OCI-LY7 (cell line): ENCODE results near the gene SSNA1. TPM values are rescaled to one million over a fixed set of nuclear protein-coding genes. Genes with fewer than 3 reads are reported as not detected.

Source experiments
- BruUV-seq: library from RNA; stranded (reverse); fragments of 400-500 nt; replicated peaks from 2 replicates; lab custom pipeline; 2021; lab: Mats Ljungman, UMichigan
- CTCF ChIA-PET: fragments of 300-600 bp; sonication (Branson Sonifier 250); formaldehyde crosslinking; loops from one replicate; lab custom pipeline; 2022; ENCODE audit warnings: antibody characterized with exemption; ENCODE audit not compliant: unreplicated experiment; lab: Charles Lee
- POLR2A ChIA-PET: fragments of 300-600 bp; sonication (Branson Sonifier 250); formaldehyde crosslinking; loops from one replicate; lab custom pipeline; 2022; ENCODE audit warnings: antibody characterized with exemption; lab: Charles Lee
- DNase-seq: peaks from one replicate; pipeline ENCODE4 v3.0.0-alpha.2; 2015; ENCODE audit warnings: low spot score
- H2AFZ ChIP-seq: fragments of 200-600 bp; sonication (generic), shearing (Covaris generic); 2 replicates; pipeline ENCODE4 v1.6.1; 2014; ENCODE audit warnings: mild to moderate bottlenecking, antibody characterized with exemption, low read length, moderate library complexity
- H3K27ac ChIP-seq: fragments of 200-600 bp; sonication (generic); 2 replicates; pipeline ENCODE4 v1.5.1; 2014; ENCODE audit warnings: mixed run types, low read depth, mild to moderate bottlenecking, moderate library complexity, low read length, inconsistent platforms; ENCODE audit not compliant: poor library complexity, severe bottlenecking
- H3K36me3 ChIP-seq: fragments of 200-600 bp; sonication (generic); 2 replicates; pipeline ENCODE4 v1.6.1; 2014; ENCODE audit warnings: mild to moderate bottlenecking, antibody characterized with exemption, low read length, moderate library complexity, mixed read lengths; ENCODE audit not compliant: insufficient read depth
- H3K4me1 ChIP-seq: fragments of 200-600 bp; sonication (generic); 2 replicates; pipeline ENCODE4 v1.5.1; 2014; ENCODE audit warnings: mild to moderate bottlenecking, low read length; ENCODE audit not compliant: insufficient read depth, poor library complexity, severe bottlenecking
- H3K4me2 ChIP-seq: fragments of 200-600 bp; sonication (generic); 2 replicates; pipeline ENCODE4 v1.6.1; 2014; ENCODE audit warnings: mild to moderate bottlenecking, low read length
- H3K4me3 ChIP-seq: fragments of 200-600 bp; sonication (generic); 2 replicates; pipeline ENCODE4 v1.5.1; 2014; ENCODE audit warnings: mild to moderate bottlenecking, low read depth, low read length; ENCODE audit not compliant: poor library complexity, severe bottlenecking
- H3K79me2 ChIP-seq: fragments of 200-600 bp; sonication (generic); 2 replicates; pipeline ENCODE4 v1.6.1; 2016; ENCODE audit warnings: low read depth, mild to moderate bottlenecking, low read length, moderate library complexity, mixed read lengths; ENCODE audit not compliant: insufficient read depth
- H3K9me2 ChIP-seq: fragments of 200-600 bp; sonication (generic); 2 replicates; pipeline ENCODE4 v1.6.1; 2016; ENCODE audit warnings: mild to moderate bottlenecking, low read length, mixed read lengths; ENCODE audit not compliant: insufficient read depth
- H3K9me3 ChIP-seq: fragments of 200-600 bp; sonication (generic); 2 replicates; pipeline ENCODE4 v1.6.1; 2014; ENCODE audit warnings: mild to moderate bottlenecking, mixed run types, low read length, mixed read lengths
- H4K20me1 ChIP-seq: fragments of 200-600 bp; sonication (generic); 2 replicates; pipeline ENCODE4 v1.6.1; 2014; ENCODE audit warnings: mild to moderate bottlenecking, antibody characterized with exemption, low read length, moderate library complexity, mixed read lengths; ENCODE audit not compliant: insufficient read depth
- CTCF ChIP-seq: fragments of 200-600 bp; sonication (generic); conservative IDR thresholded peaks from 2 replicates; pipeline ENCODE4 v1.5.1; 2014; ENCODE audit warnings: mild to moderate bottlenecking, antibody characterized with exemption, low read length, moderate library complexity, mixed read lengths
- EZH2phosphoT487 ChIP-seq: fragments of 200-600 bp; sonication (generic); IDR thresholded peaks from 2 replicates; pipeline ENCODE4 v1.6.1; 2018; ENCODE audit warnings: low read depth, borderline replicate concordance, mild to moderate bottlenecking, mixed run types, antibody characterized with exemption, low read length, moderate library complexity, mixed read lengths
- intact Hi-C: fragments of 100-400 bp; cut with micrococcal nuclease; formaldehyde crosslinking; loops from one replicate; pipeline ENCODE4 v1.10.0; 2022; ENCODE audit not compliant: unreplicated experiment
- total RNA-seq, 2 experiments: library from RNA; depleted of rRNA in 1 of 2; stranded (reverse); fragments of >200 nt in 1 of 2; shearing (Covaris generic) in 1 of 2; gene quantifications; 2 replicates each; pipeline ENCODE4 v1.2.3, GENCODE V29; 2014 to 2022

Gene SSNA1
- total RNA-seq, 2 experiments from 2014 or later, result 71.0 to 111 TPM

GRCh38 chr9:137215196-137215986 is 26.9 kb downstream of the SSNA1 start:
- H3K9me2 ChIP-seq, result no peaks in the 10 kb centered on the region
- H3K4me3 ChIP-seq, result no peak overlapping the region
- no peaks in the 10 kb centered on the region for H3K4me1 ChIP-seq
- BruUV-seq, result no TSS peak
- CTCF ChIA-PET, result no interaction called here
- H3K36me3 ChIP-seq, result peaks cover 58% of the 10 kb centered on the region
- H3K79me2 ChIP-seq, result no peaks in the 10 kb centered on the region
- H2AFZ ChIP-seq, result no peak overlapping the region
- DNase-seq, result no peak
- H3K4me2 ChIP-seq, result no peak overlapping the region
- intact Hi-C loops, result no loop called here
- POLR2A ChIA-PET, result interaction anchor here (0.9 kb wide), 1 partner anchor 11 kb away, joined by 4 read pairs; no protein-coding TSS in a partner anchor
- no peaks in the 10 kb centered on the region for H4K20me1 ChIP-seq
- no peaks in the 10 kb centered on the region for H3K9me3 ChIP-seq
- TF ChIP-seq CTCF, result no peak
- H3K27ac ChIP-seq, result no peak overlapping the region

- TF ChIP-seq CTCF, result no peak
- TF ChIP-seq EZH2phosphoT487, result no peak
- H3K27ac ChIP-seq, result no peak overlapping the region
- H4K20me1 ChIP-seq, result no peaks in the 10 kb centered on the region
- intact Hi-C loops, result no loop called here
- H3K79me2 ChIP-seq, result no peaks in the 10 kb centered on the region
- DNase-seq, result no peak
- no peaks in the 10 kb centered on the region for H3K9me3 ChIP-seq
- H3K36me3 ChIP-seq, result peaks cover 51% of the 10 kb centered on the region; the same call in 1 of the 2 replicates
- no peak overlapping the region for H3K4me2 ChIP-seq
- no peaks in the 10 kb centered on the region for H3K9me2 ChIP-seq
- H3K4me3 ChIP-seq, result no peak overlapping the region
- H3K4me1 ChIP-seq, result no peaks in the 10 kb centered on the region
- CTCF ChIA-PET, result no interaction called here
- BruUV-seq, result no TSS peak
- POLR2A ChIA-PET, result interaction anchor here (0.9 kb wide), 1 partner anchor 12 kb away, joined by 4 read pairs; no protein-coding TSS in a partner anchor
- no peak overlapping the region for H2AFZ ChIP-seq
These were observed 27.9 kb downstream of the SSNA1 start for GRCh38 chr9:137216188-137216965.
